Keratinocyte (primary cell): Measurements from ENCODE around the gene ZNF100.

Experiments
- CTCF ChIP-seq, 3 experiments: IDR thresholded peaks in 1 of 3; conservative IDR thresholded peaks in 1 of 3; optimal IDR thresholded peaks in 1 of 3; 2 replicates in 2 of 3; 3 replicates in 1 of 3; pipeline versions ENCODE3 to v1.5.1; 2011; ENCODE audit warnings: low read length in 3 of 3, mild to moderate bottlenecking in 3 of 3, moderate library complexity in 2 of 3, control low read depth in 1 of 3, inconsistent platforms in 1 of 3; ENCODE audit not compliant: insufficient read depth in 2 of 3; ENCODE audit errors: extremely low read depth in 1 of 3
- EZH2 ChIP-seq: IDR thresholded peaks from one replicate; pipeline ENCODE4 v1.6.1; 2012; ENCODE audit warnings: inconsistent platforms, mild to moderate bottlenecking, low read length, moderate library complexity

- TF ChIP-seq CTCF (optimal IDR thresholded peaks at IDR 0.05 in 1 of 3, IDR thresholded peaks at IDR 0.05 in 1 of 3, conservative IDR thresholded peaks at IDR 0.05 in 1 of 3; ENCODE audit: extremely low read depth in 1 of 3, insufficient read depth in 2 of 3, low read length in 3 of 3) (no peak), EZH2 (no peak)
These were observed at the start of gene ZNF100 for GRCh38 chr19:21767065-21767800.
